ENCODE results near the gene PTPN21.

GRCh38 chr14:88552876-88553275, 1.9 kb downstream of the PTPN21 start:
- TF ChIP-seq POLR2A (IDR thresholded peaks at IDR 0.05; ENCODE audit: low read depth, low read length) (no peak), EZH2 (IDR thresholded peaks at IDR 0.05; ENCODE audit: borderline replicate concordance, low read depth, low read length, severe bottlenecking) (no peak), CTCF (IDR thresholded peaks at IDR 0.05; ENCODE audit: extremely low read depth in 1 of 2, insufficient read depth in 1 of 2, low read depth in 1 of 2, low read length in 2 of 2) (no peak), POLR2AphosphoS5 (IDR thresholded peaks at IDR 0.05; ENCODE audit: insufficient read depth, low read depth, low read length) (no peak), MAX (IDR thresholded peaks at IDR 0.05; ENCODE audit: insufficient read depth, insufficient read length) (no peak)

Measured in endothelial cell of umbilical vein (primary cell).